ENCODE results near the gene SUGCT.
"Not testable (repeated sequence)": the region's sequence is repeated elsewhere in the genome, so short reads cannot be mapped to it uniquely, and the experiment has no call there.

The SUGCT gene

GRCh38 chr7:40611095-40611871 lies 476.5 kb downstream of the SUGCT start:
- FAIRE-seq (no peak), DNase-seq (ENCODE audit: insufficient read length, low spot score) (no peak)
- TF ChIP-seq POLR2AphosphoS5 (IDR thresholded peaks at IDR 0.05; ENCODE audit: low read depth, low read length), result no peak
- no peak for TF ChIP-seq PAX5 (IDR thresholded peaks at IDR 0.05; ENCODE audit: insufficient read depth, low read length, severe bottlenecking)
- TF ChIP-seq TAF1 (IDR thresholded peaks at IDR 0.05; ENCODE audit: low read depth, low read length), result no peak
- TF ChIP-seq POLR2A (IDR thresholded peaks at IDR 0.05; ENCODE audit: low read depth, low read length), result no peak

- DNase-seq (ENCODE audit: insufficient read length, low spot score) (no peak), FAIRE-seq (no peak)
- TF ChIP-seq POLR2A (IDR thresholded peaks at IDR 0.05; ENCODE audit: low read depth, low read length) (no peak), POLR2AphosphoS5 (IDR thresholded peaks at IDR 0.05; ENCODE audit: low read depth, low read length) (no peak), PAX5 (IDR thresholded peaks at IDR 0.05; ENCODE audit: insufficient read depth, low read length, severe bottlenecking) (no peak), TAF1 (IDR thresholded peaks at IDR 0.05; ENCODE audit: low read depth, low read length) (no peak)
These were observed 477.5 kb downstream of the SUGCT start for GRCh38 chr7:40612298-40612697.

GRCh38 chr7:40619647-40620046 lies 484.8 kb downstream of the SUGCT start:
- DNase-seq (ENCODE audit: insufficient read length, low spot score), result no peak
- TF ChIP-seq POLR2AphosphoS5 (IDR thresholded peaks at IDR 0.05; ENCODE audit: low read depth, low read length) (no peak), SPI1 (IDR thresholded peaks at IDR 0.05; ENCODE audit: low read depth, low read length) (no peak), POLR2A (IDR thresholded peaks at IDR 0.05; ENCODE audit: low read depth, low read length) (no peak), PAX5 (IDR thresholded peaks at IDR 0.05; ENCODE audit: insufficient read depth, low read length, severe bottlenecking) (no peak), TAF1 (IDR thresholded peaks at IDR 0.05; ENCODE audit: low read depth, low read length) (no peak), POU2F2 (IDR thresholded peaks at IDR 0.05; ENCODE audit: low read depth, low read length) (no peak)
- no peak for FAIRE-seq

GRCh38 chr7:40621592-40621998 lies 486.8 kb downstream of the SUGCT start:
- DNase-seq (ENCODE audit: insufficient read length, low spot score) (no peak), FAIRE-seq (no peak)
- TF ChIP-seq POU2F2 (IDR thresholded peaks at IDR 0.05; ENCODE audit: low read depth, low read length) (no peak), POLR2AphosphoS5 (IDR thresholded peaks at IDR 0.05; ENCODE audit: low read depth, low read length) (no peak), SPI1 (IDR thresholded peaks at IDR 0.05; ENCODE audit: low read depth, low read length) (no peak), TAF1 (IDR thresholded peaks at IDR 0.05; ENCODE audit: low read depth, low read length) (no peak), POLR2A (IDR thresholded peaks at IDR 0.05; ENCODE audit: low read depth, low read length) (no peak), PAX5 (IDR thresholded peaks at IDR 0.05; ENCODE audit: insufficient read depth, low read length, severe bottlenecking) (no peak)

- TF ChIP-seq TAF1 (IDR thresholded peaks at IDR 0.05; ENCODE audit: low read depth, low read length), result no peak
- no peak for TF ChIP-seq PAX5 (IDR thresholded peaks at IDR 0.05; ENCODE audit: insufficient read depth, low read length, severe bottlenecking)
- TF ChIP-seq POLR2A (IDR thresholded peaks at IDR 0.05; ENCODE audit: low read depth, low read length), result no peak
- TF ChIP-seq POU2F2 (IDR thresholded peaks at IDR 0.05; ENCODE audit: low read depth, low read length), result no peak
- TF ChIP-seq POLR2AphosphoS5 (IDR thresholded peaks at IDR 0.05; ENCODE audit: low read depth, low read length), result no peak
- no peak for TF ChIP-seq SPI1 (IDR thresholded peaks at IDR 0.05; ENCODE audit: low read depth, low read length)
- FAIRE-seq, result no peak
- DNase-seq (ENCODE audit: insufficient read length, low spot score), result no peak
These were observed 488.2 kb downstream of the SUGCT start for GRCh38 chr7:40622941-40623501.

- TF ChIP-seq POLR2AphosphoS5 (IDR thresholded peaks at IDR 0.05; ENCODE audit: low read depth, low read length), result no peak
- TF ChIP-seq POLR2A (IDR thresholded peaks at IDR 0.05; ENCODE audit: low read depth, low read length), result no peak
- no peak for TF ChIP-seq PAX5 (IDR thresholded peaks at IDR 0.05; ENCODE audit: insufficient read depth, low read length, severe bottlenecking)
- TF ChIP-seq POU2F2 (IDR thresholded peaks at IDR 0.05; ENCODE audit: low read depth, low read length), result no peak
- TF ChIP-seq TAF1 (IDR thresholded peaks at IDR 0.05; ENCODE audit: low read depth, low read length), result no peak
- no peak for TF ChIP-seq SPI1 (IDR thresholded peaks at IDR 0.05; ENCODE audit: low read depth, low read length)
- no peak for DNase-seq (ENCODE audit: insufficient read length, low spot score)
- no peak for FAIRE-seq
These were observed 489.1 kb downstream of the SUGCT start for GRCh38 chr7:40623863-40624262.

GRCh38 chr7:40627361-40627760 lies 492.6 kb downstream of the SUGCT start:
- not testable (repeated sequence) for DNase-seq (ENCODE audit: insufficient read length, low spot score); FAIRE-seq

GRCh38 chr7:40629891-40630290 lies 495.1 kb downstream of the SUGCT start:
- no peak for DNase-seq (ENCODE audit: insufficient read length, low spot score)
- FAIRE-seq, result no peak
- TF ChIP-seq SPI1 (IDR thresholded peaks at IDR 0.05; ENCODE audit: low read depth, low read length) (no peak), POLR2AphosphoS5 (IDR thresholded peaks at IDR 0.05; ENCODE audit: low read depth, low read length) (no peak), POU2F2 (IDR thresholded peaks at IDR 0.05; ENCODE audit: low read depth, low read length) (no peak), PAX5 (IDR thresholded peaks at IDR 0.05; ENCODE audit: insufficient read depth, low read length, severe bottlenecking) (no peak), TAF1 (IDR thresholded peaks at IDR 0.05; ENCODE audit: low read depth, low read length) (no peak), POLR2A (IDR thresholded peaks at IDR 0.05; ENCODE audit: low read depth, low read length) (no peak)

GRCh38 chr7:40634118-40634517 lies 499.3 kb downstream of the SUGCT start:
- TF ChIP-seq TAF1 (IDR thresholded peaks at IDR 0.05; ENCODE audit: low read depth, low read length) (no peak), POLR2A (IDR thresholded peaks at IDR 0.05; ENCODE audit: low read depth, low read length) (no peak), PAX5 (IDR thresholded peaks at IDR 0.05; ENCODE audit: insufficient read depth, low read length, severe bottlenecking) (no peak), SPI1 (IDR thresholded peaks at IDR 0.05; ENCODE audit: low read depth, low read length) (no peak), POU2F2 (IDR thresholded peaks at IDR 0.05; ENCODE audit: low read depth, low read length) (no peak), POLR2AphosphoS5 (IDR thresholded peaks at IDR 0.05; ENCODE audit: low read depth, low read length) (no peak)
- no peak for FAIRE-seq
- no peak for DNase-seq (ENCODE audit: insufficient read length, low spot score)
